Stimulated activated naive CD8-positive, alpha-beta T cell treated with anti-CD3 and anti-CD28 coated beads, Interleukin-15, Interleukin-2, amounts not matched to agents 100 ng/mL and 50 ng/mL, for 24 hours (primary cell): ENCODE results near the gene TTC9.
"Not testable (repeated sequence)": the region's sequence is repeated elsewhere in the genome, so short reads cannot be mapped to it uniquely, and the experiment has no call there.

Experiments
- H3K27ac Mint-ChIP-seq: one replicate; pipeline ENCODE4 v1.8.0; 2021; ENCODE audit warnings: mild to moderate bottlenecking, mixed read lengths
- H3K27me3 Mint-ChIP-seq: one replicate; pipeline ENCODE4 v1.8.0; 2021; ENCODE audit warnings: mixed read lengths
- H3K36me3 Mint-ChIP-seq: one replicate; pipeline ENCODE4 v1.8.0; 2021; ENCODE audit warnings: low read depth, mixed read lengths
- H3K4me1 Mint-ChIP-seq: one replicate; pipeline ENCODE4 v1.8.0; 2021; ENCODE audit warnings: low read depth, mixed read lengths
- H3K4me3 Mint-ChIP-seq: one replicate; pipeline ENCODE4 v1.8.0; 2021; ENCODE audit warnings: mild to moderate bottlenecking, mixed read lengths
- H3K9me3 Mint-ChIP-seq: one replicate; pipeline ENCODE4 v1.8.0; 2021; ENCODE audit warnings: mixed read lengths

Gene TTC9

DNA sequence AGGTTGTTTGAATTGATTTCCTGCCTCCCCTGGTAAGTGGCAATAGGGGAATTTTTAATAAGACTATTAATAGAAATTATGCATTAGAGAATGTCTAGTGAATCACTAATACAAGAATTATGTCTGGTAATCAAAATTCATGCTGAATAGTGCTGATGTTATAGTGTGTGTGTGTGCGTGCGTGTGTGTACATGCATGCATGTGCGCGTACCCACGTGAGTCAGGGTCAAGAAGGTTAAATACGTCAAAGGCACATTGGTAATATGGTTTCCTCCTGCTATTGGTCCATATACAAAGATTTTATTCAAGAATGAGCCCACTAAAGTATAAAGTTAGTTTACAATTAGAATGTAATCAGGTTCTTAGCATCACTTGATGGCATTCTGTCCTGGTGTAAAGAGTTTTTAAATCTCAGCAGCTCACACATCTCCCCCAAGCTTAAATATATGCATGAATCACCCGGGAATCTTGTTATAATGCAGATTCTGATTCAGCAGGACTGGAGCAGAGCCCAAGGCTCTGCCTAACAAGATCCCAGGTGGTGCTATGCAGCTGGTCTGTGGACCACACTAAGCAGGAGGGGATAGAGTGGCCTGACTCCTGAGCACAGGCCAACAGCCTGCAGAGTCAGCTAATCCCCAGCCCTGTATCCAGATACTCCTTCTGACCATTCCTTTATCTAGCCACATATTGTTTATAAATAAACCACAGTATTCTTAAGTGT, 43.9 kb downstream of the TTC9 start:
- Mint-ChIP-seq H3K27me3 (no peaks in the 10 kb centered on the region), H3K36me3 (no peaks in the 10 kb centered on the region), H3K4me3 (no peak overlapping the region), H3K9me3 (no peaks in the 10 kb centered on the region), H3K27ac (no peak overlapping the region), H3K4me1 (no peaks in the 10 kb centered on the region)

DNA sequence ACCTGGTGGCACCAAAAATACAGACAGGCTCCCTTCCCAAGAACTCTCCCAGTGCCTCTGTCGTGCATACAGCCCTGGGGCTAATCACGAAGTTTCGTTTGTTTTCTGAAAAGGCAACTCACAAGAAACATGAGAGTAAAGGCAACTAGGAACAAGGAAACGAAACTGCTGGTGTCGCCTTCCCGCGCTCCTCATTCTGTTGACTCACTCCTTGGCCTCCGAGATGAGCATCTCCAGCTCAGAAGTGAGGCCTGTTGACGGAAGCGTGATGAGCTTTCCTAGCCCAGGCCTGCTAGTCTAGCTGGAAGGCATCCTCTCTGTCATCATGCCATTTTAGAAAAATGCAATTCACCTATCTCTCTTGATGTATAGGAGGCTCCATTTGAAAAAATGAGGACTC, 50.5 kb downstream of the TTC9 start:
- no peaks in the 10 kb centered on the region for H3K27me3 Mint-ChIP-seq
- no peaks in the 10 kb centered on the region for H3K9me3 Mint-ChIP-seq
- no peak overlapping the region for H3K27ac Mint-ChIP-seq
- no peaks in the 10 kb centered on the region for H3K36me3 Mint-ChIP-seq
- H3K4me1 Mint-ChIP-seq, result no peaks in the 10 kb centered on the region
- no peak overlapping the region for H3K4me3 Mint-ChIP-seq

DNA sequence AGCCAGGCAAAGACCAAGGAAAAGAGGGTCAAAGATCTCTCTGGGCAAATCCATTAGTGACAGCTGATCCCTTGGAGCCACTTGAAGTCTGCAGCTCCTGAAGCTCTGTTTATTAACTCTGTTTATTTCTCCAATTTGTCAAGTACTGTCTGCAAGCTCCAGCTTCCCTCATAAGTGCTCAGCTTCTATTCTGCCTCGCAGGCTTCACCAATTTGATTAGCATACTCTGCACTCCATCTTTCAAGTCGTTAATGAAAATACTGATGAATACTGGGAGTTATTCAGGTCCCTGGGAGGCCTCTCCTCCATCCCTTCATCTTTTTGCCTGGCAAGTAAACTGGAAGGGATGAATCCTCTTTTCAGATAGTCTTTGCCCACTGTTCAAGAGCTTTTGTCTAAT, 54.3 kb downstream of the TTC9 start:
- no peaks in the 10 kb centered on the region for H3K27me3 Mint-ChIP-seq
- H3K27ac Mint-ChIP-seq, result no peak overlapping the region
- H3K4me1 Mint-ChIP-seq, result no peaks in the 10 kb centered on the region

DNA sequence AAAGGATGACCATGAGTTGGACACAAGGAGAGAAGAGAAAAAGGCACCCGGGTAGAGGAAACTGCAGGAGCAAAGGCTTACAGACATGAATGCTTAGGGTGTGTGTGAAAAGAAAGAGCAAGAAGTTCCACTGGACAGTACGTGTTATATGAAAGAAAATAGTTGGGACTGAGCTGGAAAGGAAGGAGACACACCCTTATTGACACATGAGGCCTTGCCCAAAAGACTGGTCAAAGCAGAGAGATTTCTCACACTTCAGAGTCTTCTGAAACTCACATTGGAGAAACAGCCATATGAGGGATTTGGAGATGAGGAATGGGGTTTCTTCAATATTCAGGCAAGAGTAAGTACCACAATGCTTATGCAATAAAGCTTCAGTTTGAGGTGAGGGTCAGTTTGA, 56.0 kb downstream of the TTC9 start:
- Mint-ChIP-seq H3K36me3 (no peaks in the 10 kb centered on the region), H3K27me3 (no peaks in the 10 kb centered on the region), H3K27ac (no peak overlapping the region), H3K9me3 (no peaks in the 10 kb centered on the region), H3K4me3 (no peak overlapping the region), H3K4me1 (no peaks in the 10 kb centered on the region)

More for the DNA sequence above, 54.3 kb downstream of the TTC9 start:
- no peak overlapping the region for H3K4me3 Mint-ChIP-seq
- no peaks in the 10 kb centered on the region for H3K36me3 Mint-ChIP-seq
- H3K9me3 Mint-ChIP-seq, result no peaks in the 10 kb centered on the region

DNA sequence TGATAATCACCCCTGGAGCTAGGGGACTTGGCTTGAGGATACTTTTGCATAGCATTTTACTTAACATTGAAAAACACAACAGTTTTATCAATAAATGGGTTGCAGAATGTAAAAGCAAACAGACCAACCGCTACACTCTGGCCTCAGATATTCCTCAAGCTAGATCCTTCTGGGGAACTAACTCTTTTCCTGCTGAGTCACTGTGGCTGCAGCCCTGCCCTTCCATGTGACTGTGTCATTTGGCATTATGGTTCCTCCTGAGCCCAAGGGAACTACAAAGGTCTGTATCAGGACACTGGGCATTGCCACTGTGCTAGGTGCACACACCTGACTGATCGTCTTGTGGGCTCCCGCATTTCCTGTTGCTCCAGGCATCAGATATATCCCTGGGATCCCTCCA, 56.6 kb downstream of the TTC9 start:
- Mint-ChIP-seq H3K36me3 (no peaks in the 10 kb centered on the region), H3K9me3 (no peaks in the 10 kb centered on the region), H3K4me1 (no peaks in the 10 kb centered on the region), H3K27me3 (no peaks in the 10 kb centered on the region), H3K27ac (no peak overlapping the region), H3K4me3 (no peak overlapping the region)

DNA sequence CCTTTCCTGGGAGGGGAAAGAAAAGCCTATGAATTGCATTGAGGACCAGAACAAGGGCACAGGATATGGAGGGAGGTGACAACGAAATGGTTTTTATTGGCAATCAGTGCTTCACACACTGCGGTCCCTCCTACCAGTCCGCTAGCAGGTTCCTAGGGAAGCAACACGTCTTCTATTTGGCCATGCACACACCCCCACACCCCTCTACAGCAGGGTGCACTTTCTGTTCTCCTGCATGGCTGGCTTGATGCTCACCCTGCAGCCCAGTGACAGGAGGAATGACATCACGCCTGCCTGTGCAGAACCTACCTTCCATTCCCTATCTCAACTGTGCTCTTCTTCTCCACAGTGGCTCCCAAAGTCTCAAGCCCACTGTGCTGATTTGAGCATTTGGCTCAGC, 57.9 kb downstream of the TTC9 start:
- Mint-ChIP-seq H3K4me1 (no peaks in the 10 kb centered on the region), H3K27me3 (no peaks in the 10 kb centered on the region), H3K4me3 (no peak overlapping the region), H3K27ac (no peak overlapping the region), H3K36me3 (no peaks in the 10 kb centered on the region), H3K9me3 (no peaks in the 10 kb centered on the region)

DNA sequence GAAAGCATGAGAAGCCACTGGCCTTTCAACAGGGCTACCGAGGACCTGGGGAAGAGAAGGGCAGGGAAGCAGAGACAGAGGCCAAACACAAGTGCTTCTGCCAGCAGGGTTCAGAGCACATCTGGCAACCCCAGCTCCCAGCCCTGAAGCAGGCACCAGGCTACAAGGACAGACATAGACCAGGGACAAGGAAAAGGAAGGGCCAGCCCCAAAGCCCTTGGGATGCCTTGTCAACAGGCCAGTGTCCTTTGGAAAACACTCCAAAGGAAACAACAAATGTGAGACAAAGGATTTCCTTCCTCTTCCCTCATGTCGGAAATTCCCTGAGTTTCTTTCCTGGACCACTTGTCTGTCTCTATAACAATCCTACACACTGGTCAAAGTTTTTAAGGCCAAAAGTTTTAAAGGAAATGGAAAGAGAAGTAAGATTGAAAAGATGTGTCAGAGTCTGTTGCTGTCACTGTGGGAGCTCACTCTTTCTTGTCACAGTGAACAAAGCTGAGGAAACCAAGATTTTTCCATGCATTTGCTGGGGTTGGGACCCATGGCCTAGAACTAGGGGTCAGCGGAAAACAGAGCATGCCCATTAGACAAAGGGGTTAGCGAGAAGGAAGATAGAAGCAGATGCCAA, 59.4 kb downstream of the TTC9 start:
- no peak overlapping the region for H3K27ac Mint-ChIP-seq

DNA sequence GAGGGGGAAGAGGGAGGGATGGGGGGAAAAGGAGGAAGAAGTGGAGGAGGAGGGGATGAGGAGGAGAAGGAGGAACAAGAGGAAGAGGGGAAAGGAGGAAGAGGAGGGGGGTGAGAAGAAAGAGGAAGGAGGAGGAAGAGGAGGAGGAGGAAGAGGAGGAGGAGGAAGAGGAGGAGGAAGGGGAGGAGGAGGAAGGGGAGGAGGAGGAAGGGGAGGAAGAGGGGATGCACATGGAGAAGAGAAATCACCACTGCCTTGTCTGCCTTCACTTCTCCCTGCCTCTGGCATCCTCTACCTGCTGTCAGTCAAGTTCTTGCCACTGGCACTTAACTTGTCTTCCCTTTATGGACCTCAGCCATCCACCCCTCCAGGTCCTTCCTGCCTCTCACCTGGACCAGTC, 59.9 kb downstream of the TTC9 start:
- H3K4me1 Mint-ChIP-seq, result no peaks in the 10 kb centered on the region
- no peak overlapping the region for H3K27ac Mint-ChIP-seq
- no peaks in the 10 kb centered on the region for H3K36me3 Mint-ChIP-seq
- no peaks in the 10 kb centered on the region for H3K27me3 Mint-ChIP-seq
- no peak overlapping the region for H3K4me3 Mint-ChIP-seq
- H3K9me3 Mint-ChIP-seq, result no peaks in the 10 kb centered on the region

More for the DNA sequence above, 59.4 kb downstream of the TTC9 start:
- Mint-ChIP-seq H3K9me3 (no peaks in the 10 kb centered on the region), H3K27me3 (no peaks in the 10 kb centered on the region), H3K4me3 (no peak overlapping the region), H3K4me1 (no peaks in the 10 kb centered on the region), H3K36me3 (no peaks in the 10 kb centered on the region)

DNA sequence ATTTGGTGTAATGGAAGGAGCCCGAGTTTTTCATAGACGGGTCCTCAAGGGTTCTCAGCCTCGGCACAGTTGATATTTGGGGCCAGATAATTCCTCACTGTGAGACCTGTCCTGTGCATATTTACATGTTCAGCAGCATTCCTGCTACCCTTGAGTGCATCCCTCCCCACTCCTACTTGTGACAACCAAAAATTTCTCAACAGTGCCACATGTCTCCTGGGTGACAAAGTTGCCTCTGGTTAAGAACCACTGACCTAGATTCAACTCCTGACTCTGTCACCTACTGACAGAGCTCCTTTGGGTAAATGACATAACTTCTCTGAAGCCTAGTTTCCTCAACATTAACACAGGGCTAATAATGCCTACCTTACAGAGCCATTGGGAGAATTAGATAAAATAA, 60.4 kb downstream of the TTC9 start:
- Mint-ChIP-seq H3K4me1 (peaks cover 2% of the 10 kb centered on the region), H3K9me3 (no peaks in the 10 kb centered on the region), H3K36me3 (no peaks in the 10 kb centered on the region), H3K27ac (no peak overlapping the region), H3K27me3 (no peaks in the 10 kb centered on the region), H3K4me3 (no peak overlapping the region)

DNA sequence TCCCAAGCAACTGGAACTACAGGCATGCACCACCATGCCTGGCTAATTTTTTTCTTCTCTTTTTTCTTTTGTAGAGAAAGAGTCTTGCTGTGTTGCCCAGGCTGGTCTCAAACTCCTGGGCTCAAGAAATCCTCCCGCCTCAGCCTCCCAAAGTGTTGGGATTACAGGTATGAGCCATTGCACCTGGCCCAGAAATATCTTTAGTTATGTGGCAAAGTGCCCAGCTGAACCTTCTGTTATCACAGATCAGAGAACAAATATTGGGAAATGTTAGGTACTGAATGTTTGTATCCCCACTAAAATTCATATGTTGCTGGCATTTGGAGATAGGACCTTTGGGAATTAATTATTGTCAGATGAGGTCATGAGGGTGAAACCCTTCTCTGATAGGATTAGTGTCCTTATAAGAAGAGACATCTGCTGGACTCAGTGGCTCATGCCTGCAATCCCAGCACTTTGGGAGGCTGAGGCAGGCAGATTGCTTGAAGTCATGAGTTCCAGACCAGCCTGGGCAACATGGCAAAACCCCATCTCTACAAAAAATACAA, 62.0 kb downstream of the TTC9 start:
- not testable (repeated sequence) for H3K27ac Mint-ChIP-seq

DNA sequence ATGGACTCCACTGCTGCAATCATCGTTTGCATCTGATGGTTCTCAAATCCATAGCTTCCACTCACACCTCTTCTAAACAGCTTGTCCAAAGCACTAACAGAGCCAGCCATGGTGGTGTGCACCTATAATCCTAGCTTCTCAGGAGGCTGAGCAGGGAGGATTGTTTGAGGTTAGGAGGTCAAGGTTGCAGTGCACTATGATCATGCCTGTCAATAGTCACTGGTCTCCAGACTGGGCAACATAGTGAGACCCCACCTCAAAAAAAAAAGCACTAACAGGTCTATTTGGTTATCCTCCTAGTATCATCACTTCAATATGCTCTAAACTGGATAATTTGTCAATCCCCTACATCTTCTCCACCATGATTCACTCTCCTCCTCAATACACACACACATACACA, 63.2 kb downstream of the TTC9 start:
- Mint-ChIP-seq H3K4me1 (peaks cover 3% of the 10 kb centered on the region), H3K36me3 (no peaks in the 10 kb centered on the region), H3K27ac (no peak overlapping the region), H3K9me3 (no peaks in the 10 kb centered on the region), H3K27me3 (no peaks in the 10 kb centered on the region), H3K4me3 (no peak overlapping the region)

More for the DNA sequence above, 62.0 kb downstream of the TTC9 start:
- H3K4me3 Mint-ChIP-seq, H3K4me1 Mint-ChIP-seq, H3K27me3 Mint-ChIP-seq, H3K9me3 Mint-ChIP-seq, H3K36me3 Mint-ChIP-seq: not testable (repeated sequence)

DNA sequence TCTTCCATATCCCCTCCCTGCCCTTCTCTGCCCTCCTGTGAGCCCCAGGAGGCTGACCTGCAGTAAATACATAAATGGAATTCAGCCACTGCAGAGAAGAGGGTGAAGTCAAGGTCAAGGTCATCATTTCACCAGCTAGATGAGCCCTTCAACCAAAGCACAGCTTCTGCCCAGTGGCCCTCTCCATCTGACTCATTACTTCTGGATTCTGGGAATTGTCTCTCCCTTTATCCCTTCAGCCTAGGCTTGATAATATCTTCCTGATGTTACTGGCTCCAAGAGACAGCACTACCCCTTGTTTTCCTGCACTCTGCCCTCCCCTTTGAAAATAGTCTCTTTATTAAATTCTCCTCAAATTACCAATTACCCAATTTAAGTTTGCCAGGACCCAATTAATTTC, 64.5 kb downstream of the TTC9 start:
- peaks cover 3% of the 10 kb centered on the region for H3K4me1 Mint-ChIP-seq

DNA sequence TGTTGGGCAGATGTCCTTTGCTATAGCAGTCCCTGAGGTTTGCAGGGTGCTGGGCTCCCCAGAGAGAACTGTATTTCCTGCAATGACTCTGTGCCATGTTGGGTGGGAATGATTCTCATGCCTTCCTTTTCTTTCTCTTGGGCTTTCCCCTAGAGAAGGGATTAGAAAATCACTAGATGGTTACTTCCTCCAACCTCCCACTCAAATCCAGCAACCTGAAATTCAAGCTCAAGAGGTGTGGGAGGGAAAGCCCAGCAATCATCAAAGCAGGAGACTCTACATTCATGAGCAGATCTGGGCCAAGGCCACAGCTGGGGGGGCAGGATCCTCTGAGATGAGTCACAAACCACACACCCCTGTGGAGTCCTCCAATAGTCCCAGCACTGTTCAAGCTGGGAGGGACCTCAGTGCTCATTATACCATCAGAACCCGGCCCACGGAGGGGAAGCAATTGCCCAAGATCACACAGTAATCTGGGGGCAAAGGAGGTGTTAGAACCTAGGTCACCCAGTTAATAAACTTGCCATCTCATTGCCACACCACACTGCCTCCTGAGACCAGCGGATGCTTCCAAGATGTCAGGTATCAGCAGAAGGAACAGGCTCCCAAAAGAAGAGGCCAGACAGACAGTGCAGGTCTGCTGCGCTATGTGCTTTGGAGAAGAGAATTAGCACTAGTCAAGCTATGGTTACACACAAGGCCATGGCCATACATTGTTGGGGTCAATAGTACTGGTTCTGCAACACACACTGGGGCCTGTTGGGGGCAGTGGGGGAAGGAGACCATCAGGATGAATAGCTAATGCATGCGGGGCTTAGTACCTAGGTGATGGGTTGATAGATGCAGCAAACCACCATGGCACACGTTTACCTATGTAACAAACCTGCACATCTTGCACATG, 65.7 kb downstream of the TTC9 start:
- no peak overlapping the region for H3K27ac Mint-ChIP-seq
- H3K4me1 Mint-ChIP-seq, result peaks cover 3% of the 10 kb centered on the region
- H3K9me3 Mint-ChIP-seq, result no peaks in the 10 kb centered on the region
- H3K27me3 Mint-ChIP-seq, result no peaks in the 10 kb centered on the region
- no peak overlapping the region for H3K4me3 Mint-ChIP-seq
- H3K36me3 Mint-ChIP-seq, result no peaks in the 10 kb centered on the region

More for the DNA sequence above, 64.5 kb downstream of the TTC9 start:
- no peak overlapping the region for H3K4me3 Mint-ChIP-seq
- H3K27me3 Mint-ChIP-seq, result no peaks in the 10 kb centered on the region
- H3K27ac Mint-ChIP-seq, result no peak overlapping the region
- H3K36me3 Mint-ChIP-seq, result no peaks in the 10 kb centered on the region
- H3K9me3 Mint-ChIP-seq, result no peaks in the 10 kb centered on the region

DNA sequence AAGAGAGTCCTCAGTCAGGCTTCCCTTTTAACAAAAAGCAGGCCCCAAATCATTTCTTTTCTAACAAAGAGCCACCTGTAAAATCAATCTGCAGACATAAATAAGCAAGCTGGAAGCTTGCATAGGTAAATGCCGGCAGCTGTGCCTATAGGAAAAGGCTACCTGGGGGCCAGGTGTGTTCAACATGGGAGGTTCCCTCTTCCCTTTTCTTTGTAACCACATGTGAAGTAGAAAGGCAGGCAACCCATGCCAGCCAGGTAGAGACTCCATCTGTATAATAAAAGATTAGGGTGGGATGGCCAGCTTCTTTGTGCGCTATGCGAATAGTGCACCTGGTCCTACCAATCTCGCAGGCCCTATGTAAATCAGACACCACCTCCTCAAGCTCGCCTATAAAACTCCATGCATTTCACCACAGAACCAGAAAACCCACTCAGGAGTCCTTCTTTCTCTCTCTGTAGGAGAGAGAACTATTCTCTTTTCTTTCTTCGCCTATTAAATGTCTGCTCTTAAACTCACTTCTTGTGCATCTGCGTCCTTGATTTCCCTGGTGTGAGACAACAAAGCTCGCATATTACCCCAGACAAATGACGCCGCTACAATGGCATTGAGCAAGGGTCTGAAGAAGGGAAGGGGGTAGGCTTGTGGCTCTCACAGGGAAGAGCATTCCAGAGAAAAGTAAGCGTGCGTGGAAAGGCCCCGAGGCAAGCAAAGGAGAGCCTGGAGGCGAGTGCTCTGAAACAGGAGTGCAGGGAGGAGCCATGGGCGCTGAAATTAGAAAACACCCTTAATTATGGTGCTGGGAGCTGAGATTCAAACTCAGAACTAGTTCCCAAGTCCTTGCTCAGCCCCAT, 67.2 kb downstream of the TTC9 start:
- no peak overlapping the region for H3K27ac Mint-ChIP-seq
- peaks cover 2% of the 10 kb centered on the region for H3K27me3 Mint-ChIP-seq
- peaks cover 7% of the 10 kb centered on the region for H3K4me1 Mint-ChIP-seq
- H3K4me3 Mint-ChIP-seq, result no peak overlapping the region
- no peaks in the 10 kb centered on the region for H3K9me3 Mint-ChIP-seq
- H3K36me3 Mint-ChIP-seq, result no peaks in the 10 kb centered on the region
